K562 (cell line): ENCODE measurements around the gene IL17RC. TPM values are rescaled to one million over a fixed set of nuclear protein-coding genes. Genes with fewer than 3 reads are reported as not detected.

Experiments
- PBX2 ChIP-seq, 2 experiments: IDR thresholded peaks in 1 of 2; conservative IDR thresholded peaks in 1 of 2; 2 replicates each; pipeline ENCODE4 v1.6.1; 2016; ENCODE audit warnings: low read depth in 2 of 2, mild to moderate bottlenecking in 1 of 2, missing compliant biosample characterization in 1 of 2, missing genetic modification characterization in 1 of 2, moderate library complexity in 1 of 2
- XRCC4 ChIP-seq: IDR thresholded peaks from one replicate; pipeline ENCODE4 v1.6.1; 2011; ENCODE audit not compliant: insufficient read depth, insufficient read length; ENCODE audit errors: extremely low read depth
- ZNF668 ChIP-seq: fragments of 250-450 bp; sonication (Bioruptor Pico); IDR thresholded peaks from 2 replicates; pipeline ENCODE4 v1.8.0; 2022; ENCODE audit warnings: mild to moderate bottlenecking, inconsistent platforms
- polyA plus RNA-seq, 8 experiments: library from polyadenylated mRNA; depleted of rRNA in 4 of 8; stranded (reverse) in 5 of 8; unstranded in 3 of 8; fragments of >200 nt; fragmentation: Nextera tagmentation in 2 of 8; fragmentation: Illumina TruSeq in 1 of 8; extraction: Ambion mirVana in 2 of 8; extraction: Trizol in 1 of 8; gene quantifications; 2 replicates each; pipeline versions ENCODE4 v1.2.1 to v1.2.3, GENCODE V29; 2011 to 2014; ENCODE audit warnings: inconsistent platforms in 1 of 8, missing spikeins in 1 of 8
- total RNA-seq, 7 experiments: library from RNA; depleted of rRNA in 6 of 7; stranded (reverse); fragments of >200 nt in 6 of 7; fragmentation: Illumina TruSeq in 2 of 7; extraction: Trizol in 2 of 7; gene quantifications; 2 replicates each; pipeline versions ENCODE4 v1.2.1 to v1.2.3, GENCODE V29; 2011 to 2021; ENCODE audit warnings: low replicate concordance in 1 of 7
- TF ChIP-seq, protein P1 (sequence below): fragments of 250-450 bp; sonication (Bioruptor Pico); IDR thresholded peaks from 2 replicates; pipeline ENCODE4 v1.5.0; 2020; ENCODE audit warnings: mild to moderate bottlenecking, borderline replicate concordance
- TF ChIP-seq, protein P2 (sequence below): sonication (generic); formaldehyde crosslinking; IDR thresholded peaks from 2 replicates; pipeline ENCODE4 v1.8.0; 2022; ENCODE audit warnings: mild to moderate bottlenecking, low read depth, missing genetic modification reagents

IL17RC gene
- total and polyA plus RNA-seq, 9 of the 15 experiments (the other 6 are each of a cell fraction or from before 2014, with no cell fraction given), result 0.15 to 11.4 (median 7.1) TPM; not detected in 1

GRCh38 chr3:9978710-9979305 is 61.9 kb downstream of the IL17RC start (continued):
- TF ChIP-seq, protein P1, sequence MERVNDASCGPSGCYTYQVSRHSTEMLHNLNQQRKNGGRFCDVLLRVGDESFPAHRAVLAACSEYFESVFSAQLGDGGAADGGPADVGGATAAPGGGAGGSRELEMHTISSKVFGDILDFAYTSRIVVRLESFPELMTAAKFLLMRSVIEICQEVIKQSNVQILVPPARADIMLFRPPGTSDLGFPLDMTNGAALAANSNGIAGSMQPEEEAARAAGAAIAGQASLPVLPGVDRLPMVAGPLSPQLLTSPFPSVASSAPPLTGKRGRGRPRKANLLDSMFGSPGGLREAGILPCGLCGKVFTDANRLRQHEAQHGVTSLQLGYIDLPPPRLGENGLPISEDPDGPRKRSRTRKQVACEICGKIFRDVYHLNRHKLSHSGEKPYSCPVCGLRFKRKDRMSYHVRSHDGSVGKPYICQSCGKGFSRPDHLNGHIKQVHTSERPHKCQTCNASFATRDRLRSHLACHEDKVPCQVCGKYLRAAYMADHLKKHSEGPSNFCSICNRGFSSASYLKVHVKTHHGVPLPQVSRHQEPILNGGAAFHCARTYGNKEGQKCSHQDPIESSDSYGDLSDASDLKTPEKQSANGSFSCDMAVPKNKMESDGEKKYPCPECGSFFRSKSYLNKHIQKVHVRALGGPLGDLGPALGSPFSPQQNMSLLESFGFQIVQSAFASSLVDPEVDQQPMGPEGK (CRISPR knock-in tag), result no peak
- TF ChIP-seq PBX2 (CRISPR knock-in tag; IDR thresholded peaks at IDR 0.05; ENCODE audit: low read depth) (no peak), PBX2 (tag; conservative IDR thresholded peaks at IDR 0.05; ENCODE audit: low read depth) (peak; percentile 26; the same call in 1 of the 2 replicates), XRCC4 (no peak), ZNF668 (CRISPR knock-in tag) (0 out of 2 replicates have a peak, but pooled peaks have one; percentile 64)
- TF ChIP-seq, protein P2, sequence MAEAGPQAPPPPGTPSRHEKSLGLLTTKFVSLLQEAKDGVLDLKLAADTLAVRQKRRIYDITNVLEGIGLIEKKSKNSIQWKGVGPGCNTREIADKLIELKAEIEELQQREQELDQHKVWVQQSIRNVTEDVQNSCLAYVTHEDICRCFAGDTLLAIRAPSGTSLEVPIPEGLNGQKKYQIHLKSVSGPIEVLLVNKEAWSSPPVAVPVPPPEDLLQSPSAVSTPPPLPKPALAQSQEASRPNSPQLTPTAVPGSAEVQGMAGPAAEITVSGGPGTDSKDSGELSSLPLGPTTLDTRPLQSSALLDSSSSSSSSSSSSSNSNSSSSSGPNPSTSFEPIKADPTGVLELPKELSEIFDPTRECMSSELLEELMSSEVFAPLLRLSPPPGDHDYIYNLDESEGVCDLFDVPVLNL (CRISPR knock-in tag), result no peak
